ENCODE measurements around the gene ROS1. TPM values are rescaled to one million over a fixed set of nuclear protein-coding genes. Genes with fewer than 3 reads are reported as not detected.
"Not testable (repeated sequence)": the region's sequence is repeated elsewhere in the genome, so short reads cannot be mapped to it uniquely, and the experiment has no call there.

ROS1 gene
- total RNA-seq, 1 experiment from 2014 or later, result not detected

GRCh38 chr6:117373211-117373813, 52.4 kb downstream of the ROS1 start:
- no CpG with 5 or more reads among the region's 33 CpGs for WGBS (ENCODE audit: extremely low coverage, insufficient read length, low lambda C conversion rate)
- H3K79me2 ChIP-seq (ENCODE audit: insufficient read depth, low read length), result no peaks in the 10 kb centered on the region
- no peak overlapping the region for H3T11ph ChIP-seq (ENCODE audit: low read length)
- no peaks in the 10 kb centered on the region for H3K79me1 ChIP-seq (ENCODE audit: insufficient read depth, low read depth, low read length, poor library complexity, severe bottlenecking)
- no peaks in the 10 kb centered on the region for H3K23me2 ChIP-seq (ENCODE audit: insufficient read length, low read depth, low read length, poor library complexity, severe bottlenecking)
- no peaks in the 10 kb centered on the region for H3K36me3 Mint-ChIP-seq (ENCODE audit: insufficient read depth in 1 of 3, low read depth in 3 of 3)
- no peak overlapping the region for H2AFZ ChIP-seq (ENCODE audit: low read length)
- DNase-seq, result no peak
- no peaks in the 10 kb centered on the region for H3K4me1 ChIP-seq (ENCODE audit: insufficient read depth, low read length)
- peaks cover 3 to 5% of the 10 kb centered on the region in 2 experiments; a peak in 2 of 5 replicates for H3K9me3 Mint-ChIP-seq
- H3K14ac ChIP-seq (ENCODE audit: insufficient read depth, low read length), result no peak overlapping the region
- no peak overlapping the region for H3K4me3 Mint-ChIP-seq
- no peak overlapping the region for H3K4ac ChIP-seq (ENCODE audit: low read depth, low read length)
- no peak overlapping the region for H2BK12ac ChIP-seq (ENCODE audit: insufficient read length, low read depth, low read length)
- H3K9ac ChIP-seq (ENCODE audit: extremely low read depth, insufficient read length, low read length), result no peak overlapping the region
- H2BK120ac ChIP-seq (ENCODE audit: low read depth, low read length, poor library complexity, severe bottlenecking), result no peak overlapping the region
- H3K56ac ChIP-seq (ENCODE audit: insufficient read length, low read depth, low read length), result no peak overlapping the region
- H4K20me1 ChIP-seq (ENCODE audit: control insufficient read depth, insufficient read depth, insufficient read length), result no peaks in the 10 kb centered on the region
- H2BK20ac ChIP-seq (ENCODE audit: low read depth, low read length, poor library complexity, severe bottlenecking), result no peak overlapping the region
- peaks cover 2% of the 10 kb centered on the region; the same call in 1 of the 2 replicates for H3K27me3 Mint-ChIP-seq (ENCODE audit: low read depth)
- H3K9me3 ChIP-seq (ENCODE audit: control insufficient read depth, low read depth, low read length), result no peaks in the 10 kb centered on the region
- H2AK5ac ChIP-seq (ENCODE audit: insufficient read length, low read length), result no peak overlapping the region
- no peak overlapping the region for H3K18ac ChIP-seq (ENCODE audit: insufficient read length, low read depth, low read length)
- H3K4me1 Mint-ChIP-seq, result peaks cover 6 to 7% of the 10 kb centered on the region in 2 experiments
- H4K5ac ChIP-seq (ENCODE audit: insufficient read length, low read depth, low read length), result no peak overlapping the region
- no peak overlapping the region for H4K91ac ChIP-seq (ENCODE audit: insufficient read length, low read depth, low read length)
- no peaks in the 10 kb centered on the region for H3K27me3 ChIP-seq (ENCODE audit: insufficient read depth, low read length)
- no peak overlapping the region for H3K23ac ChIP-seq (ENCODE audit: insufficient read length, low read depth, low read length)
- H3K27ac Mint-ChIP-seq, result no peak overlapping the region
- no peak for TF ChIP-seq CTCF (conservative IDR thresholded peaks at IDR 0.05)
- no peak overlapping the region for H4K8ac ChIP-seq (replicated peaks; ENCODE audit: insufficient read length, low read depth, low read length)
- H3K27ac ChIP-seq (ENCODE audit: insufficient read length, low read depth, low read length), result no peak overlapping the region
- no peak overlapping the region for H2BK15ac ChIP-seq (ENCODE audit: low read depth, low read length)
- no peak overlapping the region for H2BK5ac ChIP-seq (ENCODE audit: insufficient read length, low read length)
- H3K4me2 ChIP-seq (ENCODE audit: insufficient read depth, insufficient read length, low read length), result no peak overlapping the region

GRCh38 chr6:117372289-117372688, 53.5 kb downstream of the ROS1 start:
- not testable (repeated sequence) for H3K4ac ChIP-seq (ENCODE audit: low read depth, low read length); H3K79me2 ChIP-seq (ENCODE audit: insufficient read depth, low read length); H3K4me1 Mint-ChIP-seq; H4K8ac ChIP-seq (replicated peaks; ENCODE audit: insufficient read length, low read depth, low read length); H2BK12ac ChIP-seq (ENCODE audit: insufficient read length, low read depth, low read length); H2AFZ ChIP-seq (ENCODE audit: low read length); H4K91ac ChIP-seq (ENCODE audit: insufficient read length, low read depth, low read length); H3K23me2 ChIP-seq (ENCODE audit: insufficient read length, low read depth, low read length, poor library complexity, severe bottlenecking); H3K9me3 Mint-ChIP-seq; H3K27me3 ChIP-seq (ENCODE audit: insufficient read depth, low read length); H3K9me3 ChIP-seq (ENCODE audit: control insufficient read depth, low read depth, low read length); H2AK5ac ChIP-seq (ENCODE audit: insufficient read length, low read length); H2BK20ac ChIP-seq (ENCODE audit: low read depth, low read length, poor library complexity, severe bottlenecking); DNase-seq; H4K5ac ChIP-seq (ENCODE audit: insufficient read length, low read depth, low read length); H3K18ac ChIP-seq (ENCODE audit: insufficient read length, low read depth, low read length); H3K9ac ChIP-seq (ENCODE audit: extremely low read depth, insufficient read length, low read length); H2BK15ac ChIP-seq (ENCODE audit: low read depth, low read length); H3K23ac ChIP-seq (ENCODE audit: insufficient read length, low read depth, low read length); H3K27ac ChIP-seq (ENCODE audit: insufficient read length, low read depth, low read length); H4K20me1 ChIP-seq (ENCODE audit: control insufficient read depth, insufficient read depth, insufficient read length); H2BK120ac ChIP-seq (ENCODE audit: low read depth, low read length, poor library complexity, severe bottlenecking); H3K14ac ChIP-seq (ENCODE audit: insufficient read depth, low read length); H3K56ac ChIP-seq (ENCODE audit: insufficient read length, low read depth, low read length); H3K4me3 Mint-ChIP-seq; H3K27ac Mint-ChIP-seq; H3K36me3 Mint-ChIP-seq (ENCODE audit: insufficient read depth in 1 of 3, low read depth in 3 of 3); H2BK5ac ChIP-seq (ENCODE audit: insufficient read length, low read length); H3K27me3 Mint-ChIP-seq (ENCODE audit: low read depth); H3K4me1 ChIP-seq (ENCODE audit: insufficient read depth, low read length); H3K79me1 ChIP-seq (ENCODE audit: insufficient read depth, low read depth, low read length, poor library complexity, severe bottlenecking); H3T11ph ChIP-seq (ENCODE audit: low read length); H3K4me2 ChIP-seq (ENCODE audit: insufficient read depth, insufficient read length, low read length)
- no CpG with 5 or more reads among the region's 8 CpGs for WGBS (ENCODE audit: extremely low coverage, insufficient read length, low lambda C conversion rate)
